IPS-20b (cell line): ENCODE results near the gene PARP6.

Source experiments
- H3K27ac ChIP-seq: one replicate; pipeline ENCODE4 v1.5.1; 2013; ENCODE audit warnings: low read length
- H3K27me3 ChIP-seq: 2 replicates; pipeline ENCODE4 v1.6.1; 2013; ENCODE audit warnings: mild to moderate bottlenecking, low read length, inconsistent platforms; ENCODE audit not compliant: insufficient read depth
- H3K36me3 ChIP-seq: 2 replicates; pipeline ENCODE4 v1.6.1; 2013; ENCODE audit warnings: low read depth, mild to moderate bottlenecking, inconsistent platforms, low read length, moderate library complexity; ENCODE audit not compliant: insufficient read depth
- H3K4me1 ChIP-seq: 2 replicates; pipeline ENCODE4 v1.6.1; 2013; ENCODE audit warnings: mild to moderate bottlenecking, control low read depth, inconsistent platforms, low read length, moderate library complexity; ENCODE audit not compliant: insufficient read depth
- H3K4me3 ChIP-seq: 2 replicates; pipeline ENCODE4 v1.5.1; 2013; ENCODE audit warnings: mild to moderate bottlenecking, low read length, inconsistent platforms
- H3K9ac ChIP-seq: 2 replicates; pipeline ENCODE4 v1.6.1; 2013; ENCODE audit warnings: low read depth, mild to moderate bottlenecking, inconsistent platforms, low read length, moderate library complexity
- H3K9me3 ChIP-seq: 2 replicates; pipeline ENCODE4 v1.6.1; 2013; ENCODE audit warnings: mild to moderate bottlenecking, low read depth, low read length, inconsistent platforms; ENCODE audit not compliant: insufficient read depth

PARP6 gene

GRCh38 chr15:72304596-72304995 is 32.2 kb upstream of the PARP6 start:
- Histone ChIP-seq H3K9me3 (no peaks in the 10 kb centered on the region), H3K27ac (no peak overlapping the region), H3K4me1 (no peaks in the 10 kb centered on the region), H3K36me3 (no peaks in the 10 kb centered on the region), H3K9ac (no peak overlapping the region), H3K27me3 (peaks cover 37% of the 10 kb centered on the region), H3K4me3 (no peak overlapping the region)

DNA sequence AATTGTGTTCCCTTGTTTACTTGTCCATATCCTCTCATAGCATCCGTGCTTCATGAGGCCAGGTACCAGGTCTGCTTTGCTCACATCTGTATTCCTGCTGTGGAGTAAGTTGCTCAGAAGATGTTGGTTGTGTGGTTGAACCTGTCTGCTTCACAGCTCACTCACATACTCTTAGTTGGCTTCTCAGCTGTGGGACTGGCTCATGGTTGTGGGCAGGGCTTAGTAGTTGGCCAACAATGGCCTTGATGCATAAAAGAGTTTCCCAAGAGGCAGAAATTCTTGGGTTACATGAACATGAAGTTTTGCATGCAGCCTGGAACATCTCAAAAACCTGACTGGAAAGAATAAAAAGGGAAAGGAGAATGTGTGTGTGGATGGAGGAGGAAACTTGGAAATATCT is 30.6 kb upstream of the PARP6 start:
- H3K9me3 ChIP-seq: no peaks in the 10 kb centered on the region
- H3K27me3 ChIP-seq: peaks cover 28% of the 10 kb centered on the region; the same call in 1 of the 2 replicates
- H3K4me3 ChIP-seq: no peak overlapping the region
- H3K27ac ChIP-seq: no peak overlapping the region
- no peak overlapping the region for H3K9ac ChIP-seq
- no peaks in the 10 kb centered on the region for H3K36me3 ChIP-seq
- H3K4me1 ChIP-seq: no peaks in the 10 kb centered on the region

DNA sequence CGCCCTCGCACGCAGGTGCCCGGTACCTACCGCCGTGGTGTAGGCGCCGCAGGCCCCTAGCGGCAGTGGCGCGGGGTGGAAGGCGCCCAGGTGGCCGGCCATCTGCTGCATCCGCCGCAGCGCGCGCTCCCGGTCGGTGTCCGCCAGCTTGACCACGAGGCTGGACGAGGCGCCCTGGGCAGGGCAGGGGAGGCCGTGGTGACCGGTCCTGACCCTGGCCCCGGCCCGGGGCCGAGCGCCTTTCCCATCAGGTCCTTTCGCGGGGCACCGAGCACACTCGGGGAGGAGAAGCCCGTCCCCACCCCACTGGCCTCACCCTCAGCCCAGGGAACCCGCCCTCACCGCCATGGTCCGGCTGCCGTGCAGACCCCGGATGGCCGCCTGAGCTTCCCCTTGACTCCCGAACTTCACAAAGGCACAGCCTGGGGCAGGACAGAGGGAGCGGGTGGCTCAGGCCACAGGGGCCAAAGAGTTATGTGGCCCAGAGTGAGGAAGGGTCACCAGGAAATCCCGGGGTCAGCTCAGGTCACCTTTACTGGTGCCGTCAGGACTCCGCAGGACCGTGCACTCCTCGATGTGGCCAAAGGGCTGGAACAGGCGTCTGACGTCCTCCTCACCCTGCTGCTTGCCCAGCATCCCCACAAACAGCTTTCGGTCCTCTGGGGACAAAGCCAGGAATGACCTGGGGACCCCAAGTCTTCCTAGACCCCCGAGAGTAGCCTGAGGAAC is 17.4 kb upstream of the PARP6 start:
- peaks cover 26% of the 10 kb centered on the region for H3K27me3 ChIP-seq
- no peaks in the 10 kb centered on the region for H3K36me3 ChIP-seq
- H3K4me3 ChIP-seq: no peak overlapping the region
- H3K9me3 ChIP-seq: no peaks in the 10 kb centered on the region
- no peak overlapping the region for H3K9ac ChIP-seq
- H3K27ac ChIP-seq: no peak overlapping the region
- H3K4me1 ChIP-seq: no peaks in the 10 kb centered on the region

DNA sequence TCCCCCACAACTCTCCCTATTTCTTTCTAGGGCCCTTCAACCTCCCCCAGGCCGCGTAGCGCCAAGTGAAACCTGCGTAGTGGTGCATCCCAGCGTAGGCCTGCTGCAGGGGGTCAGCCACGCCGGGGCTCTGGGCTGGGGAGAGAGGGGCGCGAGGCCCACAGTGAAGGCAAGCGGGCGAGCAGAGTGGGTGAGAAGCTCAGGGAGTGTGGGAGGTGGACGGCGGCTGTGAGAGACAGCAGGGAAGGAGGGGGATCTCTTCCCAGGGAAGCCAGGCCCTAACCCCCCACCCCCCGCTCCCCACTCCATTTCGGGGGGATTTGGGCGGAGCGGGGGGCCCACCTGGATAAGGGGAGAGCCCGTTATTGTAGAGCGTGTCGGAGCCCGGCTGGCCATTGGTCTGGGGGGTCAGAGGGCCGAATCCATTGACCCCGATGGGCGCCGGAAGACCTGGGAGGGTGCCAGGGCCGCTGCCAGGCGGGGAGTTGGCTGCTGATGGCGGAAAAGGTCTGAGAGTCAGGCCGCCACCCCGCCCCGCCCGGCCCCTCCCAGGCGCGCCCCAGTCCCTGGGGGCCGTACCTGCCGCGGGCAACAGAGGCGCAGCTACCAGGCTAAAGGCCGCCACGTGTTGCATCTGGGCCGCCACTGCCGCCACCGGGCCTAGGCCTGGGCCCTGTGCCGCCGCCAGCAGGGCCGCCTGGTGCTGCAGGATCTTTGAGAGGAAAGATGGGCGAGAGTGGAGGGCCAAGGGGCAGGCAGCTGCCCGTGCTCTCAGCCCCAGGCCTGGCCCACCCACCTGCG is 16.6 kb upstream of the PARP6 start:
- H3K27ac ChIP-seq: no peak overlapping the region
- no peaks in the 10 kb centered on the region for H3K4me1 ChIP-seq

DNA sequence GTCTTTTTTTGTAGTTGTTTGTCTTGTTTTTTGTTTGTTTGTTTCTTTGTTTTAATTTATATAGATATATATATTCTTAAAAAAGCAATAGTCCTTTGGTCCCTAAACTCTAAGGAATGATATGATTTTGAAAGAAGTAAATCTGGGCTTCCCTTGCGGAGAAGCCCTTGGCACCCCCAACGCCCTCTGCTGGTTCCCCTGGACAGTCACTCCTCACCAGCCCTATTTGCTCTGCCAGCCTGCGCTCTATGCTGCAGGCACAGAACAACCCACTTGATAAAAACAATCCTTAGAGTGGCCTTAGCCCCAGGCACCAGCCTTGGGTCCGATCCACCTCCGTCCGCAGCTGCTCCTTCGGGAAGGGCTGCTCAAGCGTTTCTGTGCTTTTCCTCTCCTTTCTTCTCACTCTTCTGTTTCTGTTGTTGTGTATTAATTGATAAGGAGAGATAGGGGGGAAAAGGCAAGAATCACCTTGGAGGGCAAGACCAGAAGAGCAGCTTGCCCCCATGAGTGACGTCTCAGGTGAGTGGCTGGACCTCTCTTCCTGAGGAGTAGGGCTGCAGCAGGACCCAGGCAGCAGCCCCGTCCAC is 13.7 kb upstream of the PARP6 start:
- Histone ChIP-seq H3K27ac (no peak overlapping the region), H3K9me3 (no peaks in the 10 kb centered on the region), H3K36me3 (no peaks in the 10 kb centered on the region), H3K27me3 (peaks cover 28% of the 10 kb centered on the region; the same call in 1 of the 2 replicates), H3K4me1 (no peaks in the 10 kb centered on the region), H3K9ac (no peak overlapping the region), H3K4me3 (no peak overlapping the region)

More for the DNA sequence above, 16.6 kb upstream of the PARP6 start:
- H3K27me3 ChIP-seq: peaks cover 26% of the 10 kb centered on the region
- no peaks in the 10 kb centered on the region for H3K36me3 ChIP-seq
- H3K9me3 ChIP-seq: no peaks in the 10 kb centered on the region
- H3K4me3 ChIP-seq: no peak overlapping the region
- H3K9ac ChIP-seq: no peak overlapping the region

DNA sequence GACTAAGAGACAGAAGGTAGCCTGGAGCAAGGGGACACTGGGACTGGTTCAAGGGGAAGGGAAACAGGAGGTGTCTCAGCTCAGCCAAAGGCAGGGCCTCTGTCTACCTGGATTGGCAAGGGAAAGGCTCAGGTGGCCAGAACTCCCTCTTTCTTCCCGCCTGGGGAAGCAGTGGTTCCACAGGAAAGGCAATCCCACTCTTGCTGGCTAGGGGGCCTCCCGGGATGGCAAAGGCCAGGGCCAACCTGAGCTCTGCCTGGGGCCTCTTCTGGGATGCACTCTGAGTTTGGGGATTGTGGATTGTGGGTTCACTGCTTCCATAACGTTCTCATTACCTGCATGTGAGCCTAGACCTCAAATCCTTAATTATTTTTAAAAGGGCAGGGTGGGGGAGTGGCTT is 13.0 kb upstream of the PARP6 start:
- Histone ChIP-seq H3K27ac (no peak overlapping the region), H3K9ac (no peak overlapping the region), H3K36me3 (no peaks in the 10 kb centered on the region), H3K9me3 (no peaks in the 10 kb centered on the region), H3K4me3 (no peak overlapping the region), H3K27me3 (peaks cover 35% of the 10 kb centered on the region), H3K4me1 (no peaks in the 10 kb centered on the region)

DNA sequence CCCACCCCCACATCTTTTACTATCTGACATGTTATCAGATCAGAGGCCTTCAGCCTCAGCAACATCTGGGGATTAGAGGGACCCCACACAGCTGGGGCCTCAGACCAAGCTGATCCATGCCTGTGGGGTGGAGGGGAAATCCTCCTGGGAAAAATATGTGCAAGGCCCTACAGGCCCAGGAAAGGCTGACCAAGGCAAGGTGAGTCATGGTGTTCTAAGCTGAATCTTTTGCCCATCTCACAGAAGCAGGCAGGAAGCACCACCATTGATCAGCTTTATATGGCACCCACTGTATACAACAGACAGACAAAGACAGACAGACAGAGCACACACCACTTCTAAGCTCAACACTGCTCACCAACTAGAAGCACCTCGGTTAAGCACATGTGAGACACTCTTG is 12.4 kb upstream of the PARP6 start:
- Histone ChIP-seq H3K27me3 (peaks cover 36% of the 10 kb centered on the region), H3K4me3 (no peak overlapping the region), H3K36me3 (no peaks in the 10 kb centered on the region), H3K4me1 (no peaks in the 10 kb centered on the region), H3K9ac (no peak overlapping the region), H3K27ac (no peak overlapping the region), H3K9me3 (no peaks in the 10 kb centered on the region)

GRCh38 chr15:72281713-72282112 is 9.4 kb upstream of the PARP6 start:
- Histone ChIP-seq H3K4me3 (no peak overlapping the region), H3K9ac (no peak overlapping the region), H3K27me3 (peaks cover 46% of the 10 kb centered on the region), H3K27ac (no peak overlapping the region), H3K4me1 (no peaks in the 10 kb centered on the region), H3K36me3 (no peaks in the 10 kb centered on the region), H3K9me3 (no peaks in the 10 kb centered on the region)

- no peaks in the 10 kb centered on the region for H3K4me1 ChIP-seq
- no peaks in the 10 kb centered on the region for H3K36me3 ChIP-seq
- H3K4me3 ChIP-seq: no peak overlapping the region
- no peak overlapping the region for H3K27ac ChIP-seq
- no peaks in the 10 kb centered on the region for H3K9me3 ChIP-seq
- H3K9ac ChIP-seq: no peak overlapping the region
- peaks cover 47% of the 10 kb centered on the region for H3K27me3 ChIP-seq
Observed at GRCh38 chr15:72280751-72281150, 8.4 kb upstream of the PARP6 start.

DNA sequence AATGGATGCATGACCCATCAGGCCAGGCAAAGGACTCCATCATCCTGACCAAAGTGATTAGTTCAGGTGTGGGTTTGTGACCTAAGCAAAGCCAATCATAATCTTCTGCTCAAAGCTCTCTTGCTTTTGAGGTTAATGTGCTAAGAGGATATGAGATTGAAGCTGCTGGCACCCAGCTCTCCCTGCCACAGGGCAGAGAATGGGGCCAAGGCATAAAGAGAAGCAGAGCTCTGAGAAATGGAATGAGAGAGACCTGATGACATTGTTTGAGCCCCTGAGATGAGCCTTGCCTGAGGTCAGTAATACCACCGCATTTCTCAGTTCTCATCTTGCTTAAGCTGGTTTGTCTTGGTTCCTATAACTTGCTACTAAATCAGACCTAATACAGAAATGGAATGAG is 6.4 kb upstream of the PARP6 start:
- no peaks in the 10 kb centered on the region for H3K36me3 ChIP-seq
- peaks cover 55% of the 10 kb centered on the region for H3K27me3 ChIP-seq
- no peaks in the 10 kb centered on the region for H3K4me1 ChIP-seq
- no peak overlapping the region for H3K9ac ChIP-seq
- H3K4me3 ChIP-seq: no peak overlapping the region
- no peaks in the 10 kb centered on the region for H3K9me3 ChIP-seq
- no peak overlapping the region for H3K27ac ChIP-seq

DNA sequence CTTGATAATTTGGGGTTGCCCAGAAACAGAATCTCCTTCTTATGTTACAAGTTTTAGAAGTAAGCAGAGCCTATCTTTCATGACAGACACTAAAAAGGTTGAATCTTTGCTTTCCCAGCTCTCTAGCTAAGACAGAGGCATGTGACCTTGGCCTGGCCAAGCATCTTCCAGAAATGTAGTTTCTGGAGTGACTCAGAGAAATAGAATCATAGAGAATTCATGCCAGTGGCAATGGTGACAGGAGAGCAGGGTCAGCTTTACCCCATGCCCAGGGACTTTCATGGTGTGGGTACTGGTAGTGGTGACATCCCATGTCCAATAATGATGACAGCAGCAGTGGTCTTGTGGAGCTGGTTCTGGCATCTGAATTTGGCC is 4.0 kb upstream of the PARP6 start:
- Histone ChIP-seq H3K27ac (no peak overlapping the region), H3K9ac (no peak overlapping the region), H3K4me3 (no peak overlapping the region), H3K36me3 (no peaks in the 10 kb centered on the region), H3K9me3 (no peaks in the 10 kb centered on the region), H3K27me3 (peaks cover 48% of the 10 kb centered on the region), H3K4me1 (peaks cover under 1% of the 10 kb centered on the region; the same call in 1 of the 2 replicates)
